GM12872 (cell line): ENCODE data around the gene SDHAF2.

Experiments
- TF ChIP-seq, protein P1 (sequence below): IDR thresholded peaks from 3 replicates; pipeline ENCODE4 v1.5.1; 2011; ENCODE audit warnings: low read depth, mild to moderate bottlenecking, low read length, moderate library complexity; ENCODE audit not compliant: insufficient read depth

SDHAF2 gene

DNA sequence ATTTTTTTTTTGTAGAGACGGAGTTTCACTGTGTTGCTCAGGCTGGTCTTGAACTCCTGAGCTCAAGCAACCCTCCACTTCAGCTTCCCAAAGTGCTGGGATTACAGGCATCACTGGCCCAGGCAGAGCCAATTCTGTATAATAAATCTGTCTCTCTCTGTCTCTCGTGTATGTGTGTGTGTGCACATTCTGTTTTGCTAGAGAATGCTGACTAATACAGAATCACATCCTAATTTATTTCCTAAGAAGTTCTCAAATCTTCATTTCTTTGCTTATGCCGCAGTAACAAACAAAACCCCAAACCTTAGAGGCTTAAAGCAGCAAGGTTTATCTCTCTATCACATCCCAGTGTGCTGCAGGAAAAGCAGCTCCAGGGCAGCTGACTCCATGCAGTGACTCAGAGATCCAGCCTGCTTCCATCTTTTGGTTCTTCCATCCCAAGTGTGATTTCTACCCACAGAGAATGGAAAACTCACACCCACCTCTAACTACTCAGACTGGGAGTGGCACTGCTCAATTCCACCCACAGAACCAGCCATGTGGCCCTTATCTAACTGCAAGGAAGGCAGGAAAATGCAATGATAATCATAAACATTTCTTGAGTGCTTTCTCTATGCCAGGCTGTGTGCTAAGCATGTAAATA lies 43.6 kb downstream of the SDHAF2 start:
- TF ChIP-seq, protein P1, sequence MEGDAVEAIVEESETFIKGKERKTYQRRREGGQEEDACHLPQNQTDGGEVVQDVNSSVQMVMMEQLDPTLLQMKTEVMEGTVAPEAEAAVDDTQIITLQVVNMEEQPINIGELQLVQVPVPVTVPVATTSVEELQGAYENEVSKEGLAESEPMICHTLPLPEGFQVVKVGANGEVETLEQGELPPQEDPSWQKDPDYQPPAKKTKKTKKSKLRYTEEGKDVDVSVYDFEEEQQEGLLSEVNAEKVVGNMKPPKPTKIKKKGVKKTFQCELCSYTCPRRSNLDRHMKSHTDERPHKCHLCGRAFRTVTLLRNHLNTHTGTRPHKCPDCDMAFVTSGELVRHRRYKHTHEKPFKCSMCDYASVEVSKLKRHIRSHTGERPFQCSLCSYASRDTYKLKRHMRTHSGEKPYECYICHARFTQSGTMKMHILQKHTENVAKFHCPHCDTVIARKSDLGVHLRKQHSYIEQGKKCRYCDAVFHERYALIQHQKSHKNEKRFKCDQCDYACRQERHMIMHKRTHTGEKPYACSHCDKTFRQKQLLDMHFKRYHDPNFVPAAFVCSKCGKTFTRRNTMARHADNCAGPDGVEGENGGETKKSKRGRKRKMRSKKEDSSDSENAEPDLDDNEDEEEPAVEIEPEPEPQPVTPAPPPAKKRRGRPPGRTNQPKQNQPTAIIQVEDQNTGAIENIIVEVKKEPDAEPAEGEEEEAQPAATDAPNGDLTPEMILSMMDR = no peak

DNA sequence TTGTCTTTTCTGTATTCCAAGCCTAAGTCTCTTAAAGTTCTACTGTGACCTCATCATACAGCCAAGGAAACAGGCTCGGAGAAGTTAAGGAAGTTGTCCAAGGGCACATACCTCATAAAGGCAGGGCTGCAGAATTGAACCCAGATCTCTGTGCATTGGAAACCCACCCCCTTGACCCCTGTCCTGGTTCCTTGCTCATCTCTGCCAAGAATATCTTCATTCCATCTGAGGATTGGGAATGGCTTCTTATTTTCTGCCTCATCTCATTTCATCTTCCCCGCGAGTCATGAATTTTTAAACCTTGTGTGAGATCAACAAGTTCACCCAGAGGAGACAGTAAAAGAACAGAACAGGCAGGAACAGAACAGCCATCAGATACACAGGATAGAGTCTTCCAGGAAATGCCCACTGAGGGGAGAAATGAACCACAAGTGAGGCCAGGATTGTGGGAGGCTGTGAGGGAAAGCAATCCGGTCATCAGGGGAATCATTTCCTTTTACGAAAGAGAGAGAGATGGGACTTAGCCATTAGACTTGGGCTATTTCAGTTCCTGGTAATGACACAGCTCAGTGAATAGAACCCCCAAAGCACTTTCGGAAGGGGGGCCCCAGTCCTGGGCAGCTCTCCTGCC lies 44.2 kb downstream of the SDHAF2 start:
- TF ChIP-seq, protein P1 = no peak

DNA sequence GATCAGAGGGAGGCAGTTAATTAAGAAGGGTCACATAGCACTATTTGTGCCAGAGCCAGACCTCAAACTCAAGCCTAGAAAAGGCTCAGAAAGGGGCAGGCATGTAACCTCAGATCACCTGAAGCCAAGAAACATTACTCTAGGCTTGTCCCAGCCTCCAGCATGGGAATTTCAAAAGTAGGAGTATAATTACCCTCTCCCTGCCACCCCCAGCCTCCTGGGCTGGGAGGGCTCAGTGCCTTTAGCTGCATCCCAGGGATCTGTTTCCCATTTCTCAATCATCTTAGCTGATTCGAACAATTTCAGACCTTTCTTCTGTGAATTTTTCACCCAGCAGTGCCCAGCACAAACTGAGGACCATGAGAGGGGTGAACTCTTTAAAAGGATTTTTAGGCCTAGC lies 45.5 kb downstream of the SDHAF2 start:
- TF ChIP-seq, protein P1 = no peak

DNA sequence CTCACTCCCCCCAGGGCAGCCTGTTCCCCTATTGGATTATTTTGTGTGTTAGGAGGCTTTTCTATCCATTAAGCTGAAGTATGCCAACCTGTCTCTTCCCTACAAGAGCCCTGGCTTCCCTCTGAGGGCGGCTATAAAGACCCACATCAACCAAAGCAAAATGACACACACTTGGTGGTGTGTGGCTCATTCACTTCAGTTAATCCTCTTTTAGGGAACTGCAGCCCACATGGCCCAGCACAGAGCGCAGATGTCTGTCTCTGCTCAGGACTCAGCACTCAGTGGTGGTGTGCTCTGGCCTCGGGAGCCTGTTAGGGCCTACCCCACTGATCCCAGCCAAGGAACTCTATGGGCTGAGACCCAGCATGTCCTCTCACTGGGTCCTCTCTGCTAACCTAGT lies 46.4 kb downstream of the SDHAF2 start:
- TF ChIP-seq, protein P1 = no peak

DNA sequence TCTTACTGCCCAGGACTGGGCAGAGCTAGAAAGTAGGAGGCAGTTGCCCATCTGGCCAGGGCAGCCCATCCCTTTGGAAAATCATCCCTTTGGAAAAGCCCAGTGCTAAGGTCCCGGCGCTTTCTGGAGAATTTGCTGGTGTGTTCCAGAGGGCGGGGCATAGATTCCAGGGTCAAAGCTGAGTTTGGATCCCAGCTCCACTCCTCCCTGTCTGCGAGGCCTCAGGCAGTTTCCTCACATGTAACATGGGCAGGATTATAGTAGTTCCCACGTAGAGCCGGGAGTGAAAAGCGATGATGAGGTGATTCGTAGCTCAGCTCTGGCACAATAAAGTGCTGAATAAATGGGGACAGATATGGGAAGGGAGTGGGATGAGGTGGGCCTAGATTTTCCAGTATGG lies 47.2 kb downstream of the SDHAF2 start:
- TF ChIP-seq, protein P1 = no peak

DNA sequence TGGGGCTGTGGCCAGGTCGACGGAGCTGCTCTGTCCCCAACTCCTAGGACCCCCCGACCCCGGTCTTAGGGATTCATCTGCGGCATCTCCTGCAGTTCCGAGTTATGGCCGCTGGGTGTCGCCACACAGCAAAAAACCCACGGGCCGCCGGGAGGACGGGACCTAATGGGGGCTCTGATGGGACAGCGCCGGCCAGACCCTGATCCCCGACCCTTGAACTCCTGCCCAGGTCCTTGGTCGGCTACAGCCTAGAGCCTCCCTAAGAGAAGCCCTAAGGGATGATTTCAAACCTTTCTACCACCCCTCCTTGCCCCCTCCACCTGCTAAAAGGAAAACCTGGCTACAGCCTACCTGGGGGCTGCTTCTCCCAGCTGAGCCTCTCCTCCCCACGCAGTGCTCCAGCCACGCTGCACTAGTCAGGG lies 47.8 kb downstream of the SDHAF2 start:
- TF ChIP-seq, protein P1 = peak; percentile 90

DNA sequence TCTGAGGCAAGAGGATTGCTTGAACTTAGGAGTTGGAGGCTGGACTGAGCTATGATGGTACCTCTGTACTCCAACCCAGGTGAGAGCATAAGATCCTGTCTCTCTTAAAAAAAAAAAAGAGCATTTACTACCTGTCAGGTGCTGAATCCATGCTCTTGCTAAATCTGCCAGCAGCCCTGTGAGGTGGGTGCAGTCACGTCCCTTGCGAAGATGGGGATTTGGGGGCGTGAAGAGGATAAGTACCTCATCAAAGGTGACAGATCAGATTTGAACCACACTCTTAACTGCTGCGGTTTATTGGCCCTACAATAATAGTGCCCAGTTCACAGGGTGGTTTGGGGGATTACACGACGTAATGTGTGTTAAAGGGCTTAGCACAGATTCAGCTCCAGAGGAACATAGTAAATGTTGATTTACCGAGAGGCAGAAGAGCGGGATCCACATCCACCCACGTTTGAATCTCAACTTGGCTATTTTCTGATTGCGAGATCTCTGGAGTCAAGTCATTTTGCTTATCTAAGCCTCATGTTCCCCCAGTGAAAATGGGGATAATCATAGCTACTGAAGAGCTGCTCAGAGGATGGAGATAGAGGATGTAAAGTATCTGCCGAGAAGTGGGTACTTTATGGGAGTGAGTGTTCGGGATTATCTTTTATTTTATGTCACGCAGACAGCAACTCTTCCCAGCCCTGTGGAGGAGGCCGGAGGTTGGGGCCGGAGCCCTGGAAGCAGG lies 50.5 kb downstream of the SDHAF2 start:
- TF ChIP-seq, protein P1 = no peak
